SK-N-MC (cell line): ENCODE data around the gene CDH10.

Experiments
- EZH2 ChIP-seq: fragments of 200-600 bp; sonication (generic); IDR thresholded peaks from one replicate; pipeline ENCODE4 v1.6.1; 2017; ENCODE audit warnings: antibody characterized with exemption
- FOXP2 ChIP-seq: optimal IDR thresholded peaks from 2 replicates; pipeline ENCODE3; 2011; ENCODE audit warnings: mild to moderate bottlenecking, moderate library complexity; ENCODE audit not compliant: insufficient read depth; ENCODE audit errors: extremely low read length, control extremely low read depth
- POLR2AphosphoS5 ChIP-seq: IDR thresholded peaks from 2 replicates; pipeline ENCODE4 v1.6.1; 2012; ENCODE audit warnings: mild to moderate bottlenecking, low read depth, low read length, borderline replicate concordance

- no peak for TF ChIP-seq POLR2AphosphoS5
- no peak for TF ChIP-seq EZH2
- TF ChIP-seq FOXP2, result no peak
These were observed 169.7 kb downstream of the CDH10 start for GRCh38 chr5:24475101-24475500.
